ENCODE results near the gene GUCY1A2. TPM values are rescaled to one million over a fixed set of nuclear protein-coding genes. Genes with fewer than 3 reads are reported as not detected.
A peak's percentile ranks its signal among the peaks of the same experiment; 100 is the strongest.

GUCY1A2 gene
- total RNA-seq, 1 experiment from 2014 or later = 1.4 TPM

GRCh38 chr11:106998916-106999188, 19.4 kb downstream of the GUCY1A2 start:
- DNase-seq (ENCODE audit: low spot score) = no peak

GRCh38 chr11:106998116-106998915, 20.0 kb downstream of the GUCY1A2 start:
- no peak for DNase-seq (ENCODE audit: low spot score)

- no peak for DNase-seq (ENCODE audit: low spot score)
These were observed 21.0 kb downstream of the GUCY1A2 start for GRCh38 chr11:106997227-106997626.

GRCh38 chr11:106996691-106997090, 21.6 kb downstream of the GUCY1A2 start:
- DNase-seq (ENCODE audit: low spot score) = no peak

- no peak for DNase-seq (ENCODE audit: low spot score)
These were observed 27.9 kb downstream of the GUCY1A2 start for GRCh38 chr11:106990331-106990730.

- no peak for DNase-seq (ENCODE audit: low spot score)
These were observed 29.2 kb downstream of the GUCY1A2 start for GRCh38 chr11:106989078-106989455.

GRCh38 chr11:106988151-106989077, 29.9 kb downstream of the GUCY1A2 start:
- peak; percentile 26 for DNase-seq (ENCODE audit: low spot score)

GRCh38 chr11:106986673-106987072, 31.6 kb downstream of the GUCY1A2 start:
- no peak for DNase-seq (ENCODE audit: low spot score)

GRCh38 chr11:106986261-106986660, 32.0 kb downstream of the GUCY1A2 start:
- DNase-seq (ENCODE audit: low spot score) = peak; percentile 13

- no peak for DNase-seq (ENCODE audit: low spot score)
These were observed 34.3 kb downstream of the GUCY1A2 start for GRCh38 chr11:106983991-106984390.

GRCh38 chr11:106983261-106983660, 35.0 kb downstream of the GUCY1A2 start:
- no peak for DNase-seq (ENCODE audit: low spot score)

- DNase-seq (ENCODE audit: low spot score) = no peak
These were observed 43.4 kb downstream of the GUCY1A2 start for GRCh38 chr11:106974831-106975230.

- no peak for DNase-seq (ENCODE audit: low spot score)
These were observed 46.4 kb downstream of the GUCY1A2 start for GRCh38 chr11:106971864-106972263.

GRCh38 chr11:106969644-106970355, 48.5 kb downstream of the GUCY1A2 start:
- no peak for DNase-seq (ENCODE audit: low spot score)

GRCh38 chr11:106962995-106963394, 55.3 kb downstream of the GUCY1A2 start:
- no peak for DNase-seq (ENCODE audit: low spot score)

- DNase-seq (ENCODE audit: low spot score) = no peak
These were observed 56.8 kb downstream of the GUCY1A2 start for GRCh38 chr11:106961518-106961917.

GRCh38 chr11:106961048-106961447, 57.2 kb downstream of the GUCY1A2 start:
- no peak for DNase-seq (ENCODE audit: low spot score)

GRCh38 chr11:106959800-106960199, 58.5 kb downstream of the GUCY1A2 start:
- DNase-seq (ENCODE audit: low spot score) = no peak

- no peak for DNase-seq (ENCODE audit: low spot score)
These were observed 58.9 kb downstream of the GUCY1A2 start for GRCh38 chr11:106959386-106959785.

- DNase-seq (ENCODE audit: low spot score) = no peak
These were observed 59.6 kb downstream of the GUCY1A2 start for GRCh38 chr11:106958517-106959248.

GRCh38 chr11:106957030-106957482, 61.2 kb downstream of the GUCY1A2 start:
- no peak for DNase-seq (ENCODE audit: low spot score)

Measured in H4 (cell line).